Muscle of leg (tissue), 11 donors: Measurements from ENCODE around the gene TAS1R1. TPM values are rescaled to one million over a fixed set of nuclear protein-coding genes. Genes with fewer than 3 reads are reported as not detected.
"Not testable (repeated sequence)": the region's sequence is repeated elsewhere in the genome, so short reads cannot be mapped to it uniquely, and the experiment has no call there.

Source experiments
- DNase-seq: peaks from one replicate; pipeline ENCODE4 v3.0.0; 2013
- H3K27ac ChIP-seq: one replicate; pipeline ENCODE4 v1.5.1; 2013; ENCODE audit warnings: mild to moderate bottlenecking, low read length, control low read depth
- H3K27me3 ChIP-seq: one replicate; pipeline ENCODE4 v1.6.1; 2013; ENCODE audit warnings: low read length; ENCODE audit not compliant: control insufficient read depth, insufficient read depth
- H3K36me3 ChIP-seq: one replicate; pipeline ENCODE4 v1.6.1; 2013; ENCODE audit warnings: low read length; ENCODE audit not compliant: control insufficient read depth, insufficient read depth
- H3K4me1 ChIP-seq: one replicate; pipeline ENCODE4 v1.6.1; 2013; ENCODE audit warnings: low read length; ENCODE audit not compliant: control insufficient read depth, insufficient read depth
- H3K4me3 ChIP-seq: one replicate; pipeline ENCODE4 v1.5.1; 2013; ENCODE audit warnings: low read length, control low read depth
- H3K9me3 ChIP-seq: replicated peaks from 2 replicates; pipeline ENCODE4 v1.6.1; 2013; ENCODE audit warnings: low read depth, low read length; ENCODE audit not compliant: control insufficient read depth
- WGBS: methylation state at CpG from one replicate; pipeline ENCODE4 v1.1.5; 2013; ENCODE audit warnings: missing lambda C conversion rate; ENCODE audit not compliant: insufficient coverage; 5-methylcytosine and 5-hydroxymethylcytosine counted together
- polyA plus RNA-seq, 8 donors: library from polyadenylated mRNA; unstranded; fragments of 120-200 nt; gene quantifications; one replicate each; pipeline versions ENCODE4 v1.2.1 to v1.2.3, GENCODE V29; 2013; ENCODE audit warnings: inconsistent platforms in 1 of 8, low replicate concordance in 1 of 8; ENCODE audit not compliant: insufficient read length in 8 of 8, insufficient read depth in 1 of 8
- total RNA-seq: library from RNA; stranded (reverse); fragments of 120-200 nt; gene quantifications from one replicate; pipeline ENCODE4 v1.2.4, GENCODE V29; 2013

The TAS1R1 gene
- total and polyA plus RNA-seq, 9 donors, result 2.7 to 9.7 (median 5.8) TPM

GRCh38 chr1:6538956-6539355, 16.2 kb upstream of the TAS1R1 start:
- Histone ChIP-seq H3K36me3 (peaks cover 25% of the 10 kb centered on the region), H3K27ac (no peak overlapping the region), H3K27me3 (no peaks in the 10 kb centered on the region), H3K4me3 (no peak overlapping the region), H3K9me3 (no peaks in the 10 kb centered on the region), H3K4me1 (no peaks in the 10 kb centered on the region)
- WGBS, result no CpG with 5 or more reads among the region's 3 CpGs
- no peak for DNase-seq

DNA sequence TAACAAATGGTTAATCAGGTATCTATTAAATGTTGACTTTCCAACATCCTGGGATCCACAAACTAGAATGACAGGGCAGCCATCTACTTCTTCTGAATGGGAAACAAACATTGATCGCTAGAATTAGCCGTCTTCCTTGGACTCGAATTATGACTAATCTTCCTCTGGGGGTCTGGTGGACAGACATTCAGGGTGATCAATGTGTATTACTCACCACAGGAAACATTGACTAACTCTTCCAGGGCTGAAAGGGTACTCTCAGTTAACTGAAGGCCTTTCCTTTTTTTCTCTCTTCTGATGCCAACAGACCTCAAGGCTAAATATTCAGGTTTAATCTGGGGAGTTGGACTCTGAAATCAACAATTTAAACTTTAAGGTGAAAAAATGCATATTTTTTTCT, 10.3 kb upstream of the TAS1R1 start:
- Histone ChIP-seq H3K4me1 (no peaks in the 10 kb centered on the region), H3K36me3 (peaks cover 42% of the 10 kb centered on the region), H3K27ac (no peak overlapping the region), H3K4me3 (no peak overlapping the region), H3K27me3 (no peaks in the 10 kb centered on the region), H3K9me3 (no peaks in the 10 kb centered on the region)
- WGBS, result no CpG with 5 or more reads among the region's 3 CpGs
- DNase-seq, result no peak

DNA sequence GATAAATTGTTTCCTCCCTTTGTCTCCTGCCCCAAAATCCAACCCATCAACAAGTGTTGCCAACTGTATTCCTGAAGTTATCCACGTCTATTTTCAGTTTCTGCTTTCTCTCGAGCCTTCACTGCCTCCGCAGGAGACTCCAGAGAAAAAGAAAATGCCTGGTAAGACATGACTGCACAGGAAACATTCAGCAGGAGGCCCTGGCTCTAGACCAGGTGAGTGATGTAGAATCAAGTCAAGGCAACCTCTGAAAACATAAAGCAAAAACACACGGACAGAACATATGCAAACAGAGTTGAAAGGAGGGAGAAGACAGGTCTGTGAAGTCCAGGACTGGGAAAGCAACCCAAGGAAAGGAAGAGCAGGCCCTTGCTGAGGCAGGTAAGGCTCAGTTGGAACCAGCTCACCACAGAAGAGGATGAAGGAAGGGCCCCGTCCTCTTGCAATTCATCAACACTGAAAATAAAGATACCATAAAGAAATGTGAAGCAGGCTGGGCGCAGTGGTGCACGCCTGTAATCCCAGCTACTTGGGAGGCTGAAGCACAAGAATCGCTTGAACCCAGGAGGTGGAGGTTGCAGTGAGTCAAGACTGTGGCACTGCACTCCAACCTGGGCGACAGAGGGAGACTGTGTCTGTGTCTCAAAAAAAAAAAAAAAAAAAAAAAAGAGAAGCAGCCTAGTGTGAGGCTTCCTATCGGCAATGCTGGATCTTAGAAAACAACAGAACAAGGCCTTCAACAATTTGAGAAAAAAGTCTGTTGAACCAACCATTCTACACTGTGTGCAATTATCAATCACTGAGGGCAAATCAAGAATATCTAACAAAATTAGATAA, 9.6 kb upstream of the TAS1R1 start:
- Histone ChIP-seq H3K4me3 (no peak overlapping the region), H3K9me3 (no peaks in the 10 kb centered on the region), H3K27ac (no peak overlapping the region), H3K36me3 (peaks cover 45% of the 10 kb centered on the region), H3K4me1 (no peaks in the 10 kb centered on the region), H3K27me3 (no peaks in the 10 kb centered on the region)
- no peak for DNase-seq
- WGBS, result 76% methylated on average over 4 of the region's 10 CpGs

- 78% methylated on average over 5 of the region's 5 CpGs for WGBS
- H3K9me3 ChIP-seq, result no peaks in the 10 kb centered on the region
- no peak overlapping the region for H3K27ac ChIP-seq
- DNase-seq, result peak; percentile 10
- H3K27me3 ChIP-seq, result no peaks in the 10 kb centered on the region
- no peak overlapping the region for H3K4me3 ChIP-seq
- no peaks in the 10 kb centered on the region for H3K4me1 ChIP-seq
- peaks cover 49% of the 10 kb centered on the region for H3K36me3 ChIP-seq
These were observed 8.8 kb upstream of the TAS1R1 start for GRCh38 chr1:6546326-6546725.

GRCh38 chr1:6547301-6547700, 7.8 kb upstream of the TAS1R1 start:
- DNase-seq, result no peak
- Histone ChIP-seq H3K9me3 (no peaks in the 10 kb centered on the region), H3K27ac (no peak overlapping the region), H3K4me1 (no peaks in the 10 kb centered on the region), H3K36me3 (peaks cover 49% of the 10 kb centered on the region), H3K4me3 (no peak overlapping the region), H3K27me3 (no peaks in the 10 kb centered on the region)
- 60% methylated on average over 3 of the region's 4 CpGs for WGBS

GRCh38 chr1:6554031-6554906, 838 bp upstream of the TAS1R1 start, which contains the start of gene NOL9:
NOL9 (minus strand) TSS chr1:6554513; CDS start chr1:6554502, 11 bp downstream.
- Histone ChIP-seq H3K4me1 (peaks cover 24% of the 10 kb centered on the region), H3K36me3 (peaks cover 12% of the 10 kb centered on the region), H3K27ac (peak within 1 kb of the TSS; percentile 86), H3K27me3 (no peaks in the 10 kb centered on the region), H3K9me3 (no peaks in the 10 kb centered on the region), H3K4me3 (peak within 1 kb of the TSS; percentile 82)
- WGBS, result 3% methylated on average over 86 of the region's 87 CpGs
- DNase-seq, result peak; percentile 97

DNA sequence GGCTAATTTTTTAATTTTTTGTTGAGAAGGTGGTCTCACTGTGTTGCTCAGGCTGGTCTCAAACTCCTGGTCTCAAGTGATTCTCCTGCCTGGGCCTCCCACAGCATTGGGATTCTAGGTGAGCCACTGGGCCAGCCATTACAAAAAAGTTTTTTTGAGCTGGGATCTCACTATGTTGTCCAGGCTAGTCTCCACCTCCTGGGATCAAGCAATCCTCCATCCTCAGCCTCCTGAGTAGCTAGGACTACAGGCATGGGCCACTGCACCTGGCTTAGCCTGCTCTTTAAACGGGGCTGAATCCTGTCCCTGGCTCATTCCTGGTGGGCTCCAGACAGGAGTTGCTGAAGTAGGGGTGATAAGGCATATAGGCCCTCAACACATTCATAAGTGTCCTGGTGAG, 2.5 kb downstream of the TAS1R1 start:
- no CpG with 5 or more reads among the region's 1 CpG for WGBS
- H3K36me3 ChIP-seq, result no peaks in the 10 kb centered on the region
- no peak overlapping the region for H3K27ac ChIP-seq
- no peaks in the 10 kb centered on the region for H3K27me3 ChIP-seq
- H3K4me1 ChIP-seq, result peaks cover 24% of the 10 kb centered on the region
- no peak for DNase-seq
- H3K4me3 ChIP-seq, result no peak overlapping the region
- peaks cover 3% of the 10 kb centered on the region for H3K9me3 ChIP-seq

DNA sequence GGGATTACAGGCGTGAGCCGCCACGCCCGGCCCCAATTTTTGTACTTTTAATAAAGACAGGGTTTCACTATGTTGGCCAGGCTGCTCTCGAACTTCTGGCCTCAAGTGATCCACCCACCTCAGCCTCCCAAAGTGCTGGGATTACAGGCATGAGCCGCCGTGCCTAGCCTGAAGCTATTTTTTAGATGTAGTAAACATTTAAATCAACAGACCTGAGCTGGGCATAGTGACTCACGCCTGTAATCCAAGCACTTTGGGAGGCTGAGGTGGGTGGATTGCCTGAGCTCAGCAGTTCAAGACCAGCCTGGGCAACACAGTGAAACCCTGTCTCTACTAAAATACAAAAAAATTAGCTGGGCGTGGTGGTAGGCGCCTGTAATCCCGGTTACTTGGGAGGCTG, 4.1 kb downstream of the TAS1R1 start:
- H3K27ac ChIP-seq, DNase-seq, H3K4me3 ChIP-seq, H3K36me3 ChIP-seq, H3K27me3 ChIP-seq, H3K9me3 ChIP-seq: not testable (repeated sequence)
- no CpG with 5 or more reads among the region's 11 CpGs for WGBS
- H3K4me1 ChIP-seq, result peaks cover 13% of the 10 kb centered on the region

- Histone ChIP-seq H3K36me3 (no peaks in the 10 kb centered on the region), H3K4me1 (peaks cover 5% of the 10 kb centered on the region), H3K27ac (no peak overlapping the region), H3K27me3 (peaks cover under 1% of the 10 kb centered on the region), H3K9me3 (peaks cover 3% of the 10 kb centered on the region), H3K4me3 (no peak overlapping the region)
- no peak for DNase-seq
- WGBS, result 52% methylated on average over 6 of the region's 9 CpGs
These were observed 5.2 kb downstream of the TAS1R1 start for GRCh38 chr1:6560267-6560666.

DNA sequence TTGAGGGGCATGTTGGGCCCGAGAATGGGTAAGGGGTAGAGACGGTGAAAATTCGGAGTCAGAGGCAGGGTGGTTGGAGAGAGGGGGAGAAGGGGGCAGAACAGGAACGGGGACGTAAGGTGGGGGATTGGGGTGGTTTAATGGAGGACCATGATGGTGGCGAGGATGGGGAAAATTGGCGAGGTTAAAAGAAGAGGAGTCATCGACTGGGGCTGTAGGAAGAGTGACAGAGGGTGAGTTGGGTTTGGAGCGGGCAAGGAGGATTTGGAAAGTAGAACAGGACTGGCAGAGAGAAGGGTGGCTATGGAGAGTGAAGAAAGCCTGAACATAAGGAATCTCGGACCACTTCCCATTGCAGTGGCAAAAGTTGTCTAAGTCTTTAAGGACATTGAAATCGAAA, 13.9 kb downstream of the TAS1R1 start:
- H3K36me3 ChIP-seq, result no peaks in the 10 kb centered on the region
- H3K27ac ChIP-seq, result no peak overlapping the region
- DNase-seq, result no peak
- no peak overlapping the region for H3K4me3 ChIP-seq
- no peaks in the 10 kb centered on the region for H3K9me3 ChIP-seq
- peaks cover 2% of the 10 kb centered on the region for H3K27me3 ChIP-seq
- 91% methylated on average over 11 of the region's 11 CpGs for WGBS
- H3K4me1 ChIP-seq, result peaks cover 3% of the 10 kb centered on the region
